ENCODE measurements around the gene MCRIP1. TPM values are rescaled to one million over a fixed set of nuclear protein-coding genes. Genes with fewer than 3 reads are reported as not detected.

Gene MCRIP1
- 32.3 TPM for total RNA-seq

DNA sequence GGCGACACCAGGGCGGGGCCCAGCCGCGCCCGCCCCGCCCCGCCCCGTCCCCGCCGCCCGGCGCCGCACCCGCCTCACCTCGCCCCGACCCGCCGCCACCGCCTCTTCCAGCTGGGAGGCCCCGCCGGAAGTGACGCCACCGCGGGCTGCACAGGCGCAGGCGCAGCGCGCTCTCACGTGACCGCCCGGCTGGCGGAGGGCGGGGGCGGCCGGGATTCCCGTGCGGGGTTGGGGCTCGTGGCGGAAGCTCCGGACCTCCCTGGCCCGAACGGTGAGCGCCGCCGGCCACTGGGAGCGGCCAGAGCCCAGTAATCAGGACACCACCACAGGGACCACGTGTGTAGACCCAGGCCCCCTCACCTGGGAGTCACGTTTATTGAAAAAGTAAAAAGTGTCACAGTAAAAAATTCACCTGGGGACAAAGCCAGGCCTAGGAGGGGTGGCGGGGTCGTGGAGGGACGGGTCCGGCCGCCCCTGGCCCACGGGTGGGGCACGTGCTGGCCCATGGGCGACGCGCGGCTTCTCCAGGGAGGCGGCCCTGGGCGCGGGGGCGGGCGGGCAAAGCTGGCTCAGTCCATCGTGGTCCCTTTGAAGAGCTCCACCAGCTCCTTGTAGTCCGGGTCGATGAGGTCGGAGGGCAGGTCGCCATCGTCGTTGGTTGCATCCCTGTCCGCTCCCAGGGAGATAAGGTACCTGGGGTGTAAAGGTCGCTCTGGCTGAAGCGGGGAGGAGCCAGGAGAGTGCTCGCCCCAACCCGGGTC, at the start of gene MCRIP1:
Gene MCRIP1 (minus strand): TSS at position 132 of the 761 bp plus-strand sequence. CDS start 8,785 bp downstream, outside the sequence.
- H3K27me3 ChIP-seq (ENCODE audit: insufficient read depth, low read length), result no peaks in the 10 kb centered on the region
- H3K4me3 ChIP-seq (ENCODE audit: low read length), result peak within 1 kb of the TSS; percentile 64
- H3K4me1 ChIP-seq (ENCODE audit: insufficient read depth, low read length), result peaks cover 39% of the 10 kb centered on the region
- H3K9me3 ChIP-seq (ENCODE audit: low read depth, low read length), result no peaks in the 10 kb centered on the region

GRCh38 chr17:81879121-81879520, 46.0 kb upstream of the MCRIP1 start:
- H3K27me3 ChIP-seq (ENCODE audit: insufficient read depth, low read length), result no peaks in the 10 kb centered on the region
- no peaks in the 10 kb centered on the region for H3K4me1 ChIP-seq (ENCODE audit: insufficient read depth, low read length)
- no peak overlapping the region for H3K4me3 ChIP-seq (ENCODE audit: low read length)
- H3K9me3 ChIP-seq (ENCODE audit: low read depth, low read length), result no peaks in the 10 kb centered on the region

DNA sequence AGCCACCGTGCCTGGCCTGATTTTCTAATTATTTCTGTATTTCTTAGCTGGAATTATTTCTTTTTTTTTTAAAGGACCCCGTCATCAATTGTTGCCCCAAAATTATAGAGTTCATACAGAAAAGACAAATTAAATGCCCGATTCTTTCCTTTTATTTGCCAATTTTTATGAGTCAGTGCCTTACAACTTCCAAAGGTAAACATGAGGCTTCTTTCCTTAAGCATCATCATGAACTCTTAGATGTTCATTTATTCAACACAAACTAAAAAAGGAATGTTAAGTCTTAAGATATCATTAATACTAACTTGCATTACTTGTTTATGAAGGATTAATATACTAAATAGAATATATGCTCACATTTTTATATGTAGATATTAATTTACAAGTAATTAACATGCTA, 45.2 kb upstream of the MCRIP1 start:
- H3K4me3 ChIP-seq (ENCODE audit: low read length), result no peak overlapping the region
- no peaks in the 10 kb centered on the region for H3K4me1 ChIP-seq (ENCODE audit: insufficient read depth, low read length)
- H3K27me3 ChIP-seq (ENCODE audit: insufficient read depth, low read length), result no peaks in the 10 kb centered on the region
- no peaks in the 10 kb centered on the region for H3K9me3 ChIP-seq (ENCODE audit: low read depth, low read length)

- Histone ChIP-seq H3K4me3 (ENCODE audit: low read length) (no peak overlapping the region), H3K9me3 (ENCODE audit: low read depth, low read length) (no peaks in the 10 kb centered on the region), H3K27me3 (ENCODE audit: insufficient read depth, low read length) (no peaks in the 10 kb centered on the region), H3K4me1 (ENCODE audit: insufficient read depth, low read length) (peaks cover 7% of the 10 kb centered on the region)
These were observed 44.5 kb upstream of the MCRIP1 start for GRCh38 chr17:81877569-81877968.

DNA sequence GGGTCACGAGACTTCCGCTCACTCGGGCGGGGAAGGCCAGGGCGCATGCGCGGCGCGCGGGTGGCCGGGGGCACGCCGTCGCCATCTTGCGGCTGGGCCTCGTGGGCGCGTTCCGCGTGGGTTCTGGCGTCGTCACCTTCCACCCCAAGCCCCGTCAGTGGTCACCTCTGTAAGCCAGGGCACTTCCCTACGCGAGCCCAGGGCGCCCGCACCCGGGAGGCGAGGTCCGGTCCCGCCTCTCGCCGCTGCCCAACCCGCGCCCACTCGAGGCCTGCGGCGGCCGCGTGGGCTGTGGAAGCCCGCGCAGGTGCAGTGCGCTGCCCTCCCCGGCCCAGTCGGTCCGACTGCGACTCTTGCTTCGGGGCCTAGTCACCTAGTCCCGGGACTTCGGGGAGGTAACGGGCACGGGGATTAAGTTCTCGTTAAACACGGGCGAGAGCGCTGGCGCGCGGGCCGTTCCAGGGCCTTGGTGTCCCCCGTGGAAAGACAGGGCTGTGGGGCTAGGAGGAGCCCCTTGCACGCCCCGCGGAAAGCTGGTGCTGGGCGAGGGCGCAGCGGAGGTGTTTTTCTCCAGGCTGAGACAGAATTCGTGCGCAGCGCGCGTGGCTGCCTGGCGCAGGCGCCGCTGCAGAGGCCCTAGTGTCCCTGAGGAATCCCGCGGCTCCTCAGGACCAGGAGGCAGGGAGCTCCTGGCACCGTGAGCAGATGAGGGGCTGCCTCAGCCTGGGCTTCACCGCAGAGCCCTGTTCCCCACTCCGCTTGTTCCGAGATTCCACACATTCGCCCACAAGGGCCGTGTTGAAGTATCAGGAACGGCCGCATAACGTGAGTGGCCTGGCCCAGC, 38.5 kb upstream of the MCRIP1 start:
- peaks cover 56% of the 10 kb centered on the region for H3K4me1 ChIP-seq (ENCODE audit: insufficient read depth, low read length)
- H3K9me3 ChIP-seq (ENCODE audit: low read depth, low read length), result no peaks in the 10 kb centered on the region
- no peaks in the 10 kb centered on the region for H3K27me3 ChIP-seq (ENCODE audit: insufficient read depth, low read length)
- H3K4me3 ChIP-seq (ENCODE audit: low read length), result peak overlapping the region; percentile 85

GRCh38 chr17:81870981-81871386, 37.9 kb upstream of the MCRIP1 start, which contains the start of gene ARHGDIA:
TSS of gene ARHGDIA (minus strand) at chr17:81871337. CDS start at chr17:81869930, 1,407 bp downstream.
- Histone ChIP-seq H3K4me3 (ENCODE audit: low read length) (peak within 1 kb of the TSS; percentile 87), H3K27me3 (ENCODE audit: insufficient read depth, low read length) (no peaks in the 10 kb centered on the region), H3K4me1 (ENCODE audit: insufficient read depth, low read length) (peaks cover 61% of the 10 kb centered on the region), H3K9me3 (ENCODE audit: low read depth, low read length) (no peaks in the 10 kb centered on the region)

DNA sequence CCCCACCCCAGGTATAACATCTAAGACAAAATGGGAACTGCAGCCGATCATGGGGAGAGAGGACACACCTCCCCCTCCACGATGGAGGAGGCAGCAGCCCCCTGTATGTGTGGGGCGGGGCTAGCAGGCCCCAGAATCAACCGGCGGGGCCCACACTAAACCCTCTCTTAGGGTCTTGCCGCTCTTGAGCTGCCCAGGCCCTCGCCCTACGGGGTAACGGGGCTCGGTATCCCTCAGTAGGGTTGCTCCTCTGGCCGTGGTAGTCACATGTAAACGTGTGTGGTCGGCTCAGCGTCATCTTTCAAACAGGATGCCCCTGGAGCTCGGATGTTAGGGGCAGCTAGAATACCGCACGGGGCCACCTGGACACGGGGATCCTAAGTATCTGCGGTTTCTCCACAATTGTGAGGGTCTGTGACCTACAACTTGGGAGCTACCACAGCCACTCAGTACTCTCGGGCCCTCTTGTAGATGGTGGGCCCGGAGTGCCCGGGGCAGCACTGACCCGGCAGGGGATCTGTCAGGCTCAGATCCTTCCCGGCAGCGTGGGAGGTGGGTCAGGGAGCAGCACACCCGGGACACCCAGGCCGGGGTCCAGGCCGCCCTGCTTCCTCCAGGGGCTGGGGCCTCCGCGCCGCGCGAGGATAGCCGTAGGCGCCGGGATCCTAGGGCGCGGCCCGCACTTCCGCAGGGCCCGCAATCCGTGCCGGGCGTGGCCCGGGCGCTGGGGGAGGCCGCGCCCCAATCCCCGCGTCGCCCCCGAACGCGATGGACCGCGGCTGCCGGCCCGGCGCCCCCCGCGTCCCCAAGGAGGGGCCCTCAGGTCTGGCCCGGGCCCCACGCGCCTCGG, 37.3 kb upstream of the MCRIP1 start:
- H3K4me1 ChIP-seq (ENCODE audit: insufficient read depth, low read length), result peaks cover 61% of the 10 kb centered on the region
- H3K4me3 ChIP-seq (ENCODE audit: low read length), result peak overlapping the region; percentile 87
- H3K9me3 ChIP-seq (ENCODE audit: low read depth, low read length), result no peaks in the 10 kb centered on the region
- H3K27me3 ChIP-seq (ENCODE audit: insufficient read depth, low read length), result no peaks in the 10 kb centered on the region

DNA sequence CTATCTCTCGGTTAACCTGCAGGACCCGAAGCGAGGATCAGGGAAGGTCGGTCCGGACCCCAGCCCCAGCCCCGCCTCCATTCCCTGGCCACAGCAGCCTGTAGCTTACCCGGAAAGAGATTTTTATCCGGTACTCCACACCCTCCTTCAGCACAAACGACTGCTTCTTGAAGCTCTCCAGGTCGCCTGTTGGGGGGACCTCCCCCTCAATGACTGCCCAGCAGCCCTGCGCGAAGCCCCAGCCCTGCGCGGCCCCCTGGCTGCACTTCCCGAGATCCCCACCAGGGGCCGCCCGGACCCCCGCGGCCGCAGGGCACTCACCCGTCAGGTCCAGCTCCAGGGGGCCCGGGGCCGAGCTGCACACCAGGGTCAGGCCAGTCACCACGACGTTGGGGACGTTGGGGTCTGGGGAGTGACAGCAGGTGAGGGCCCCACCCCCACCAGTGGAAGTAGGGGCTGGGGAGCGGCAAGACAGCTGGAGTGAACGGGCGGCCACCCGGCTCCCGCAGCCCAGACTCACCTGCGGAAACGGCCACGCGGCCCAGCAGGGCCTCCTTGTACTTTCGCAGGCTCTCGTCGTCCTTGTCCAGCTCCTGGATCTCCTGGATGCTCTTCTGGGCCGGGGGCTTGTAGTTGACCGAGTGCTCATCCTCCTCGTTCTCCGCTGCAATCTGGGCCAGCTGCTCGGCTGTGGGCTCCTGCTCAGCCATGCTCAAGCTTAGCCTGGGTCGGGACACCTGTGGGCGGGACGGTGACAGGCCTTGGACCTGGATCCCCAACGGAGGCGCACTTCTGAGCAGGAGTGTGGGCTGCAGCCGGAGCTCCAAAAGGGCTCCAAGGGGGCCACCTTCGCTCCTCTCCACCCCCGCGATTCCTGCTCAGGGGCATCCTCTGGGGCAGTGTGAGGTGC, 36.4 kb upstream of the MCRIP1 start:
- no peaks in the 10 kb centered on the region for H3K9me3 ChIP-seq (ENCODE audit: low read depth, low read length)
- H3K27me3 ChIP-seq (ENCODE audit: insufficient read depth, low read length), result no peaks in the 10 kb centered on the region
- peak overlapping the region; percentile 87 for H3K4me3 ChIP-seq (ENCODE audit: low read length)
- H3K4me1 ChIP-seq (ENCODE audit: insufficient read depth, low read length), result peaks cover 61% of the 10 kb centered on the region

DNA sequence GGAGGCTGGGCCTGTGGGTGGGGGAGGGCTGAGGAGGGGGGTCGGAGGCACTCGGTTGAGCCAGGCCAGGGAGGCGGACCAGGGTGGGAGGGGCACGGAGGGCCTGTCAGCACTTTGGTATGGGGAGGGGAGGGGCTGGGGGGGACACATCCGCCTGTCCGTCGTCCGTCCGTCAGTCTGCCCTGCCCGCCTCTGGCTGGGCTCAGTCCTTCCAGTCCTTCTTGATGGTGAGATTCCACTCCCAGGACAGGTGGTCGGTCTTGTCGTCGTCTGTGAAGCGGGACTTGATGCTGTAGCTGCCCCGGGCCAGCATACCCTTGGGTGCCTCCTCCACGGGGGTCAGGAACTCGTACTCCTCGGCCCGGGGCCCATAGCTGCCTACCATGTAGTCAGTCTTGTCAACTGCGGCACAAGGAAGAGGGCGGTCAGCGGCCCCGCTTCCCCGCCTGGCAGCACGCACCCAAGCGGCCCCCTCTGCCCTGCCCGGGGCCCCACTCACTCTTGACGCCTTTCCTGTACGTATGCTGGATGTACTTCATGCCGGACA, 35.7 kb upstream of the MCRIP1 start:
- Histone ChIP-seq H3K9me3 (ENCODE audit: low read depth, low read length) (no peaks in the 10 kb centered on the region), H3K4me1 (ENCODE audit: insufficient read depth, low read length) (peaks cover 61% of the 10 kb centered on the region), H3K4me3 (ENCODE audit: low read length) (no peak overlapping the region), H3K27me3 (ENCODE audit: insufficient read depth, low read length) (no peaks in the 10 kb centered on the region)

DNA sequence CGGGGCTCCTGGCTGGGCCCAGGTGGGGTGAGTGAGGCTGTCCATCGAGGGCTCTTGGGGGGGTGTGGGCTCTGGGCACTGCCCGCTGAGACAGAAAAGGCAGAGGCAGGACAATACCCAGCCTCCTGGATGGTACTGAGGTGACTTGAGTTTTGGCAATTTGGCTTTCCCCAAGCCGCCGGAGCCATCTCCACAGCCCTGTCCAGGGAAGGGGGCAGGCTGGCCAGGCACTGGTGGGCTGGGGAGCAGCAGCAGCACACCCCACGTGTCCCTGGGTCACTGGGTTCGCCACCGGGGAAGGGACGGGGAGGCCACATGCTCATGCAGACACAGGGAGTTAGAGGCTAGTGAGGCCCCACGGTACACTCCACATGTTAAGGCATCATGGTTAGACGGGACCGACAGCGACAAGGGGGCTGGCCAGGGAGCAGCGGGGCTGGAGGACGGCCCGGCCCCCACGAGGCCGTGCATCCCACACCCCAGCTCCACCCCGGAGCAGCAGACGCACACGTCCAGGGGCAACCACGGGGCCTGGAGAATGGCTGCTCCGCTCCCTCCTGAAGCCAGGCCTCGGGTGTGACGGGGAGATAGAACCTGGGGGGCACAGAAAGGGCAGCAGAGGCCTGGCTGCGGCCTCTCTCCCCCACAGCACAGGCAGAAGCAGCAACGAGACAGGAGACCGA, 35.0 kb upstream of the MCRIP1 start:
- H3K27me3 ChIP-seq (ENCODE audit: insufficient read depth, low read length), result no peaks in the 10 kb centered on the region
- H3K4me3 ChIP-seq (ENCODE audit: low read length), result no peak overlapping the region
- H3K4me1 ChIP-seq (ENCODE audit: insufficient read depth, low read length), result peaks cover 65% of the 10 kb centered on the region
- no peaks in the 10 kb centered on the region for H3K9me3 ChIP-seq (ENCODE audit: low read depth, low read length)

- Histone ChIP-seq H3K27me3 (ENCODE audit: insufficient read depth, low read length) (no peaks in the 10 kb centered on the region), H3K4me3 (ENCODE audit: low read length) (no peak overlapping the region), H3K9me3 (ENCODE audit: low read depth, low read length) (no peaks in the 10 kb centered on the region), H3K4me1 (ENCODE audit: insufficient read depth, low read length) (peaks cover 64% of the 10 kb centered on the region)
These were observed 34.3 kb upstream of the MCRIP1 start for GRCh38 chr17:81867170-81867990.

DNA sequence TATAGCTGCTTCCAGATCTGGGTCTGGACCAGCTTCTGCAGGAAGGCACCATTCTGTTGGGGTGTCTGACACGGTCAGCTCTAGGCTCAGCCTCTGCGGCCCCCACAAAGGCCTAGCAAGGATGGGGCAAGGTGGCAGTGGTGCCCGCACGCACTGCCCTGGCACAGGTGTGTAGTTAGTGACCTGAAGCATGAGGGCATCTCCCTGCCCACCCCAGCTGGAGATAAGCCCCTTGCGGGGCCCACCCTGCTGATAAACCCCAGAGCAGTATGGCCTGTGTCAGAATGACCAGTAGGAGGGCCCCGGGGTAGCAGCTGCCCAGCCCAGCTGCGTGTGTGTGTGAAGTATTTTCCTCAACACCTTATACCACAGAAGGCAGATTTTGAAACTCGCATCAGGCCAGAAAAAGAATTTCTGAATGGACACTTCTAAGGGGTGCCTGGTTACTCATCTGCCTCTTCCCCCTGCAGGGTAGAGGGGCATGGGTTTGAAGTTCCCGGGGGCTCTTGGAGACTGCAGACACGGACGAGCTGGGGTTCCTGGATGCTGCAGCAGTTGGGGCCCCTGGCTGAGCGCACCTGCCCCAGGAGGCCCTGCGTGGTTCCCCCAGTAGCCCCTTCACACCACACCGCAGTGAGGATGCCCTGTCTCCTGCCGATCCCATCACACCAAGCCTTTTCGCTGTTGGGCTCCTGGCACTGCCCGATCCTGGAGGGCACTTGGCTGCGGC, 33.5 kb upstream of the MCRIP1 start:
- Histone ChIP-seq H3K9me3 (ENCODE audit: low read depth, low read length) (no peaks in the 10 kb centered on the region), H3K4me1 (ENCODE audit: insufficient read depth, low read length) (peaks cover 63% of the 10 kb centered on the region), H3K27me3 (ENCODE audit: insufficient read depth, low read length) (no peaks in the 10 kb centered on the region), H3K4me3 (ENCODE audit: low read length) (no peak overlapping the region)

Measured in mononuclear cell (primary cell).